GM23248 (cell line): ENCODE measurements around the gene PORCN.

Experiments used
- EZH2 ChIP-seq: fragments of 200-600 bp; sonication (generic); IDR thresholded peaks from 2 replicates; pipeline ENCODE4 v1.6.1; 2018; ENCODE audit warnings: antibody characterized with exemption, mild to moderate bottlenecking; ENCODE audit not compliant: insufficient read depth, poor library complexity, severe bottlenecking
- EZH2phosphoT487 ChIP-seq: fragments of 200-600 bp; sonication (generic); IDR thresholded peaks from 2 replicates; pipeline ENCODE4 v1.6.1; 2018; ENCODE audit warnings: antibody characterized with exemption, moderate library complexity, mild to moderate bottlenecking, low read depth; ENCODE audit not compliant: insufficient read depth

- no peak for TF ChIP-seq EZH2phosphoT487
- TF ChIP-seq EZH2 = no peak
These were observed 48.8 kb upstream of the PORCN start for GRCh38 chrX:48460031-48460430.
